ENCODE results near the gene SEC24D. TPM values are rescaled to one million over a fixed set of nuclear protein-coding genes. Genes with fewer than 3 reads are reported as not detected.

SEC24D gene
- total and polyA plus RNA-seq, 2 experiments from 2014 or later = 37.6 to 94.8 TPM

DNA sequence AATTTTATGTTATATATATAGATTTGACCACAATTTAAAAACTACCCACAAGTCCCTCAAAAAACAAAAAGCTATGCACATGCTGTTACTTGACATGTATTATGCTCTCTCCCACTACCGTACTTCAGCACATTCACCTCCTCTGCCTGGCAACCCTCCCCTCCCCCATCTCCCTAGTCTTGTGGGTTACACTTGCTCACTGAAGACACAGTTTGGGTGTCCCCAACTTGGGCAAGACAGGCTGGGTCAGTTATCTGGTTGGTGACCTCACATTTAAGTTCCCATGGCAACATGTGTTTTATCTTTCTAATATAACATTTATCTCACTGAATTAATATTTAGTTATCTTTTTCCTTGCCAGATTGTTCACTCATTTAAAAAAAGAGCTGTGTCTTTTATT lies 32.7 kb downstream of the SEC24D start:
- Histone ChIP-seq H3F3A (replicated peaks; ENCODE audit: low read depth) (no peaks in the 10 kb centered on the region), H3K27ac (ENCODE audit: low read depth) (no peak overlapping the region), H4K20me1 (replicated peaks; ENCODE audit: insufficient read depth) (no peaks in the 10 kb centered on the region), H3K79me2 (replicated peaks; ENCODE audit: insufficient read depth) (0 out of 2 replicates have a peak, but pooled peaks cover 7% of the 10 kb centered on the region), H3K36me3 (ENCODE audit: insufficient read depth) (peaks cover 31% of the 10 kb centered on the region), H3K27me3 (ENCODE audit: insufficient read depth) (no peaks in the 10 kb centered on the region), H3K4me2 (peak overlapping the region; percentile 53; the same call in 1 of the 2 replicates), H3K9me2 (ENCODE audit: insufficient read depth) (no peaks in the 10 kb centered on the region), H2AFZ (no peak overlapping the region), H3K4me3 (no peak overlapping the region), H3K4me1 (ENCODE audit: insufficient read depth) (peaks cover 10% of the 10 kb centered on the region; the same call in 1 of the 2 replicates)
- peak; percentile 35 for DNase-seq (ENCODE audit: low spot score)
- H3K4me1 Mint-ChIP-seq = peaks cover 22% of the 10 kb centered on the region
- peak; percentile 76 for ATAC-seq
- no peaks in the 10 kb centered on the region for H3K9me3 Mint-ChIP-seq
- peaks cover 1% of the 10 kb centered on the region for H3K27me3 Mint-ChIP-seq (ENCODE audit: insufficient read depth, low read depth, poor library complexity)
- H3K4me3 Mint-ChIP-seq = peak overlapping the region; percentile 10; the same call in 1 of the 3 replicates
- peaks cover 39% of the 10 kb centered on the region for H3K36me3 Mint-ChIP-seq (ENCODE audit: low read depth)
- TF ChIP-seq STAT1 (IDR thresholded peaks at IDR 0.05; ENCODE audit: unreplicated experiment) = no peak
- no peak for TF ChIP-seq ZNF331 (CRISPR knock-in tag; IDR thresholded peaks at IDR 0.05; ENCODE audit: low read depth)
- TF ChIP-seq, protein P1, sequence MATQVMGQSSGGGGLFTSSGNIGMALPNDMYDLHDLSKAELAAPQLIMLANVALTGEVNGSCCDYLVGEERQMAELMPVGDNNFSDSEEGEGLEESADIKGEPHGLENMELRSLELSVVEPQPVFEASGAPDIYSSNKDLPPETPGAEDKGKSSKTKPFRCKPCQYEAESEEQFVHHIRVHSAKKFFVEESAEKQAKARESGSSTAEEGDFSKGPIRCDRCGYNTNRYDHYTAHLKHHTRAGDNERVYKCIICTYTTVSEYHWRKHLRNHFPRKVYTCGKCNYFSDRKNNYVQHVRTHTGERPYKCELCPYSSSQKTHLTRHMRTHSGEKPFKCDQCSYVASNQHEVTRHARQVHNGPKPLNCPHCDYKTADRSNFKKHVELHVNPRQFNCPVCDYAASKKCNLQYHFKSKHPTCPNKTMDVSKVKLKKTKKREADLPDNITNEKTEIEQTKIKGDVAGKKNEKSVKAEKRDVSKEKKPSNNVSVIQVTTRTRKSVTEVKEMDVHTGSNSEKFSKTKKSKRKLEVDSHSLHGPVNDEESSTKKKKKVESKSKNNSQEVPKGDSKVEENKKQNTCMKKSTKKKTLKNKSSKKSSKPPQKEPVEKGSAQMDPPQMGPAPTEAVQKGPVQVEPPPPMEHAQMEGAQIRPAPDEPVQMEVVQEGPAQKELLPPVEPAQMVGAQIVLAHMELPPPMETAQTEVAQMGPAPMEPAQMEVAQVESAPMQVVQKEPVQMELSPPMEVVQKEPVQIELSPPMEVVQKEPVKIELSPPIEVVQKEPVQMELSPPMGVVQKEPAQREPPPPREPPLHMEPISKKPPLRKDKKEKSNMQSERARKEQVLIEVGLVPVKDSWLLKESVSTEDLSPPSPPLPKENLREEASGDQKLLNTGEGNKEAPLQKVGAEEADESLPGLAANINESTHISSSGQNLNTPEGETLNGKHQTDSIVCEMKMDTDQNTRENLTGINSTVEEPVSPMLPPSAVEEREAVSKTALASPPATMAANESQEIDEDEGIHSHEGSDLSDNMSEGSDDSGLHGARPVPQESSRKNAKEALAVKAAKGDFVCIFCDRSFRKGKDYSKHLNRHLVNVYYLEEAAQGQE (IDR thresholded peaks at IDR 0.05; ENCODE audit: unreplicated experiment) = no peak
- TF ChIP-seq CREB1 (CRISPR knock-in tag; IDR thresholded peaks at IDR 0.05; ENCODE audit: low read depth) = no peak
- TF ChIP-seq, protein P2, sequence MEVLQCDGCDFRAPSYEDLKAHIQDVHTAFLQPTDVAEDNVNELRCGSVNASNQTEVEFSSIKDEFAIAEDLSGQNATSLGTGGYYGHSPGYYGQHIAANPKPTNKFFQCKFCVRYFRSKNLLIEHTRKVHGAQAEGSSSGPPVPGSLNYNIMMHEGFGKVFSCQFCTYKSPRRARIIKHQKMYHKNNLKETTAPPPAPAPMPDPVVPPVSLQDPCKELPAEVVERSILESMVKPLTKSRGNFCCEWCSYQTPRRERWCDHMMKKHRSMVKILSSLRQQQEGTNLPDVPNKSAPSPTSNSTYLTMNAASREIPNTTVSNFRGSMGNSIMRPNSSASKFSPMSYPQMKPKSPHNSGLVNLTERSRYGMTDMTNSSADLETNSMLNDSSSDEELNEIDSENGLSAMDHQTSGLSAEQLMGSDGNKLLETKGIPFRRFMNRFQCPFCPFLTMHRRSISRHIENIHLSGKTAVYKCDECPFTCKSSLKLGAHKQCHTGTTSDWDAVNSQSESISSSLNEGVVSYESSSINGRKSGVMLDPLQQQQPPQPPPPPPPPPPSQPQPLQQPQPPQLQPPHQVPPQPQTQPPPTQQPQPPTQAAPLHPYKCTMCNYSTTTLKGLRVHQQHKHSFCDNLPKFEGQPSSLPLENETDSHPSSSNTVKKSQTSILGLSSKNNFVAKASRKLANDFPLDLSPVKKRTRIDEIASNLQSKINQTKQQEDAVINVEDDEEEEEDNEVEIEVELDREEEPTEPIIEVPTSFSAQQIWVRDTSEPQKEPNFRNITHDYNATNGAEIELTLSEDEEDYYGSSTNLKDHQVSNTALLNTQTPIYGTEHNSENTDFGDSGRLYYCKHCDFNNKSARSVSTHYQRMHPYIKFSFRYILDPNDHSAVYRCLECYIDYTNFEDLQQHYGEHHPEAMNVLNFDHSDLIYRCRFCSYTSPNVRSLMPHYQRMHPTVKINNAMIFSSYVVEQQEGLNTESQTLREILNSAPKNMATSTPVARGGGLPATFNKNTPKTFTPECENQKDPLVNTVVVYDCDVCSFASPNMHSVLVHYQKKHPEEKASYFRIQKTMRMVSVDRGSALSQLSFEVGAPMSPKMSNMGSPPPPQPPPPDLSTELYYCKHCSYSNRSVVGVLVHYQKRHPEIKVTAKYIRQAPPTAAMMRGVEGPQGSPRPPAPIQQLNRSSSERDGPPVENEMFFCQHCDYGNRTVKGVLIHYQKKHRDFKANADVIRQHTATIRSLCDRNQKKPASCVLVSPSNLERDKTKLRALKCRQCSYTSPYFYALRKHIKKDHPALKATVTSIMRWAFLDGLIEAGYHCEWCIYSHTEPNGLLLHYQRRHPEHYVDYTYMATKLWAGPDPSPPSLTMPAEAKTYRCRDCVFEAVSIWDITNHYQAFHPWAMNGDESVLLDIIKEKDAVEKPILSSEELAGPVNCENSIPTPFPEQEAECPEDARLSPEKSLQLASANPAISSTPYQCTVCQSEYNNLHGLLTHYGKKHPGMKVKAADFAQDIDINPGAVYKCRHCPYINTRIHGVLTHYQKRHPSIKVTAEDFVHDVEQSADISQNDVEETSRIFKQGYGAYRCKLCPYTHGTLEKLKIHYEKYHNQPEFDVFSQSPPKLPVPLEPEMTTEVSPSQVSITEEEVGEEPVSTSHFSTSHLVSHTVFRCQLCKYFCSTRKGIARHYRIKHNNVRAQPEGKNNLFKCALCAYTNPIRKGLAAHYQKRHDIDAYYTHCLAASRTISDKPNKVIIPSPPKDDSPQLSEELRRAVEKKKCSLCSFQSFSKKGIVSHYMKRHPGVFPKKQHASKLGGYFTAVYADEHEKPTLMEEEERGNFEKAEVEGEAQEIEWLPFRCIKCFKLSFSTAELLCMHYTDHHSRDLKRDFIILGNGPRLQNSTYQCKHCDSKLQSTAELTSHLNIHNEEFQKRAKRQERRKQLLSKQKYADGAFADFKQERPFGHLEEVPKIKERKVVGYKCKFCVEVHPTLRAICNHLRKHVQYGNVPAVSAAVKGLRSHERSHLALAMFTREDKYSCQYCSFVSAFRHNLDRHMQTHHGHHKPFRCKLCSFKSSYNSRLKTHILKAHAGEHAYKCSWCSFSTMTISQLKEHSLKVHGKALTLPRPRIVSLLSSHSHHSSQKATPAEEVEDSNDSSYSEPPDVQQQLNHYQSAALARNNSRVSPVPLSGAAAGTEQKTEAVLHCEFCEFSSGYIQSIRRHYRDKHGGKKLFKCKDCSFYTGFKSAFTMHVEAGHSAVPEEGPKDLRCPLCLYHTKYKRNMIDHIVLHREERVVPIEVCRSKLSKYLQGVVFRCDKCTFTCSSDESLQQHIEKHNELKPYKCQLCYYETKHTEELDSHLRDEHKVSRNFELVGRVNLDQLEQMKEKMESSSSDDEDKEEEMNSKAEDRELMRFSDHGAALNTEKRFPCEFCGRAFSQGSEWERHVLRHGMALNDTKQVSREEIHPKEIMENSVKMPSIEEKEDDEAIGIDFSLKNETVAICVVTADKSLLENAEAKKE (CRISPR knock-in tag; IDR thresholded peaks at IDR 0.05) = no peak
- TF ChIP-seq ZNF114 (CRISPR knock-in tag; IDR thresholded peaks at IDR 0.05) = no peak
- TF ChIP-seq JUNB (IDR thresholded peaks at IDR 0.05; ENCODE audit: unreplicated experiment) = no peak
- TF ChIP-seq POLR2AphosphoS5 (IDR thresholded peaks at IDR 0.05; ENCODE audit: low read depth) = no peak
- TF ChIP-seq EZH2phosphoT487 (IDR thresholded peaks at IDR 0.05; ENCODE audit: unreplicated experiment) = no peak
- TF ChIP-seq ETS1 (IDR thresholded peaks at IDR 0.05) = no peak
- no peak for TF ChIP-seq NANOG (IDR thresholded peaks at IDR 0.05; ENCODE audit: borderline replicate concordance)
- no peak for TF ChIP-seq EZH2 (IDR thresholded peaks at IDR 0.05; ENCODE audit: low read depth, unreplicated experiment)
- TF ChIP-seq, protein P3, sequence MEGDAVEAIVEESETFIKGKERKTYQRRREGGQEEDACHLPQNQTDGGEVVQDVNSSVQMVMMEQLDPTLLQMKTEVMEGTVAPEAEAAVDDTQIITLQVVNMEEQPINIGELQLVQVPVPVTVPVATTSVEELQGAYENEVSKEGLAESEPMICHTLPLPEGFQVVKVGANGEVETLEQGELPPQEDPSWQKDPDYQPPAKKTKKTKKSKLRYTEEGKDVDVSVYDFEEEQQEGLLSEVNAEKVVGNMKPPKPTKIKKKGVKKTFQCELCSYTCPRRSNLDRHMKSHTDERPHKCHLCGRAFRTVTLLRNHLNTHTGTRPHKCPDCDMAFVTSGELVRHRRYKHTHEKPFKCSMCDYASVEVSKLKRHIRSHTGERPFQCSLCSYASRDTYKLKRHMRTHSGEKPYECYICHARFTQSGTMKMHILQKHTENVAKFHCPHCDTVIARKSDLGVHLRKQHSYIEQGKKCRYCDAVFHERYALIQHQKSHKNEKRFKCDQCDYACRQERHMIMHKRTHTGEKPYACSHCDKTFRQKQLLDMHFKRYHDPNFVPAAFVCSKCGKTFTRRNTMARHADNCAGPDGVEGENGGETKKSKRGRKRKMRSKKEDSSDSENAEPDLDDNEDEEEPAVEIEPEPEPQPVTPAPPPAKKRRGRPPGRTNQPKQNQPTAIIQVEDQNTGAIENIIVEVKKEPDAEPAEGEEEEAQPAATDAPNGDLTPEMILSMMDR (conservative IDR thresholded peaks at IDR 0.05; ENCODE audit: low read depth in 2 of 2) = no peak
- H3K27ac Mint-ChIP-seq = peak overlapping the region; percentile 87
